GM12864 (cell line): ENCODE results near the gene PABPN1.

Experiments
- DNase-seq: peaks from one replicate; pipeline ENCODE4 v3.0.0-alpha.2; 2011; ENCODE audit warnings: low read depth
- H3K4me3 ChIP-seq: 2 replicates; pipeline ENCODE4 v1.5.1; 2011; ENCODE audit warnings: mild to moderate bottlenecking, low read depth, low read length, control low read depth
- CTCF ChIP-seq: IDR thresholded peaks from 2 replicates; pipeline ENCODE4 v1.5.1; 2011; ENCODE audit warnings: low read depth, mild to moderate bottlenecking, moderate library complexity, low read length, control low read depth, inconsistent platforms; ENCODE audit errors: missing control alignments

PABPN1 gene

GRCh38 chr14:23352506-23353432 is 31.5 kb downstream of the PABPN1 start, which contains the start of gene SLC22A17:
Gene SLC22A17, minus strand, starts transcription at chr14:23352887.
- no peak within 1 kb of the TSS for H3K4me3 ChIP-seq
- no peak for DNase-seq
- TF ChIP-seq CTCF: no peak

- no peak overlapping the region for H3K4me3 ChIP-seq
Observed at GRCh38 chr14:23353433-23353780, 32.1 kb downstream of the PABPN1 start.

GRCh38 chr14:23354990-23355389 is 33.7 kb downstream of the PABPN1 start:
- TF ChIP-seq CTCF: no peak
- H3K4me3 ChIP-seq: no peak overlapping the region
- DNase-seq: no peak

More at GRCh38 chr14:23353433-23353780, 32.1 kb downstream of the PABPN1 start:
- no peak for TF ChIP-seq CTCF
- DNase-seq: no peak

- no peak for TF ChIP-seq CTCF
- no peak overlapping the region for H3K4me3 ChIP-seq
Observed at GRCh38 chr14:23355871-23356435, 34.7 kb downstream of the PABPN1 start.

GRCh38 chr14:23356662-23357061 is 35.4 kb downstream of the PABPN1 start:
- TF ChIP-seq CTCF: no peak
- no peak overlapping the region for H3K4me3 ChIP-seq
- no peak for DNase-seq

More at GRCh38 chr14:23355871-23356435, 34.7 kb downstream of the PABPN1 start:
- DNase-seq: no peak

- no peak for TF ChIP-seq CTCF
- no peak for DNase-seq
- no peak overlapping the region for H3K4me3 ChIP-seq
Observed at GRCh38 chr14:23357261-23357660, 36.0 kb downstream of the PABPN1 start.
